NT2/D1 (cell line): ENCODE data around the gene ENOX1.

Experiments used
- DNase-seq: peaks from one replicate; pipeline ENCODE4 v3.0.0-alpha.2; 2011; ENCODE audit warnings: low read depth, low spot score
- H3K27me3 ChIP-seq: 2 replicates; pipeline ENCODE4 v1.6.0; 2011; ENCODE audit warnings: mild to moderate bottlenecking; ENCODE audit not compliant: insufficient read length, insufficient read depth
- H3K36me3 ChIP-seq: 2 replicates; pipeline ENCODE4 v1.6.1; 2011; ENCODE audit warnings: mild to moderate bottlenecking, low read length, mixed read lengths; ENCODE audit not compliant: insufficient read depth, insufficient read length
- H3K4me1 ChIP-seq: 2 replicates; pipeline ENCODE4 v1.5.1; 2011; ENCODE audit not compliant: insufficient read depth, insufficient read length
- H3K4me3 ChIP-seq: 2 replicates; pipeline ENCODE4 v1.5.1; 2011; ENCODE audit warnings: low read depth; ENCODE audit not compliant: insufficient read length
- H3K9ac ChIP-seq: 2 replicates; pipeline ENCODE4 v1.6.0; 2011; ENCODE audit warnings: low read depth; ENCODE audit not compliant: insufficient read length
- H3K9me3 ChIP-seq: 2 replicates; pipeline ENCODE4 v1.5.1; 2011; ENCODE audit warnings: mild to moderate bottlenecking, low read length; ENCODE audit not compliant: insufficient read depth
- SUZ12 ChIP-seq: IDR thresholded peaks from 2 replicates; pipeline ENCODE4 v1.6.1; 2011; ENCODE audit not compliant: insufficient read length, insufficient read depth; ENCODE audit errors: extremely low read depth
- YY1 ChIP-seq: IDR thresholded peaks from 2 replicates; pipeline ENCODE4 v1.6.1; 2011; ENCODE audit not compliant: insufficient read length, insufficient read depth
- ZNF274 ChIP-seq: IDR thresholded peaks from 2 replicates; pipeline ENCODE4 v1.6.1; 2011; ENCODE audit warnings: mild to moderate bottlenecking, low read depth, low read length

The ENOX1 gene

DNA sequence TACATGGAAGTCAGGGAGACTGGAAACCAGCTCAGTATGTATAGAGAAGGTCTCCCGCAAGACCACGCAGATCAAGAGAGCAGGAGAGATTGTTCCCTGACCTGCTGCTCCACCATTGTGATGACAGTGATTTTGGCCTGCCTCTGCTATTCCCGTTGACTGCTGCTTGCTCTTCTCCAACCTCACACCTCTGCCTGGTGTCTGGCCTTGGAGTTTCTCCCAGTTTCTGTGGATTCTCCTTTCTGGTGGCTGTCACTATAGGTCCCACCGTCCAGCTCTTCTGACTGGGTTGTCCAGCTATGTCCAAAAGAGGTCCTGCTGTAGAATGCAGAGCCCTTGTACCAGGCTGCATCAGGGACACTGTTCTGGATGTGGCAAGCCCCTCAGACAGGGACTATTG lies 591.7 kb downstream of the ENOX1 start:
- Histone ChIP-seq H3K4me1 (no peaks in the 10 kb centered on the region), H3K36me3 (no peaks in the 10 kb centered on the region), H3K9ac (no peak overlapping the region), H3K4me3 (no peak overlapping the region), H3K9me3 (peaks cover 3% of the 10 kb centered on the region; the same call in 1 of the 2 replicates), H3K27me3 (no peaks in the 10 kb centered on the region)
- TF ChIP-seq YY1 (no peak), SUZ12 (no peak), ZNF274 (no peak)
- no peak for DNase-seq

DNA sequence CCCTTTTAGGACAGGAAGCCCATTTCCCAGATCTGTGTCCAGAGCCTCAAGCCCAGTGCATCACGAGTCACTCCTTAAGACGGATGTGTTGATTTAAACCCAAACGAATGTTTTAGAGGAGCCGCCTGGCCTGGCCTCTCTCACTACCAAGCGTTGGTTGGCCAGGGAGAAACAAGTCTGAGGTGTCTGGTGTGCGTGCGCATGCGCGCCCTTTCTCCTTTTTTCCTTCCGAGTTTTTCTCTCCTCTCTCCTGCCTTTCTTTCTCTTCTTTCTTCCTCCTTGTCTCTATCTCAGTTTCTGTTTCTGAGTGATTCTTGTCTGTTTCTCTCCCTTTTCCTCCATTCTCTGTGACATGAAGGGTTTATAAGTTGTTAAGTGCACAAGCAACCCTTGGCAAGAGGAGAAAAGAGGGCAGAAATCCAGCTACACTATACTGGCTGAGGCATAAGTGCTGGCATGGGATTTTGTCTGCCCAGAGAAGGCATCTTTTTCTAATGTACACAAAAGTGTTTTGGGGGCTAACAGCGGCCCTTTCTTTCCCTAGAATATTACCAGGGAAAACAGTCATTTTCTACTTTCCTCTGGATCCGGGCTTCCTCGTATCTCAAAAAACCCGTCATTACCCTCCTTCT lies 592.9 kb downstream of the ENOX1 start:
- Histone ChIP-seq H3K27me3 (no peaks in the 10 kb centered on the region), H3K4me1 (no peaks in the 10 kb centered on the region), H3K4me3 (no peak overlapping the region), H3K9ac (no peak overlapping the region), H3K36me3 (no peaks in the 10 kb centered on the region), H3K9me3 (peaks cover 3% of the 10 kb centered on the region; the same call in 1 of the 2 replicates)
- DNase-seq = no peak
- TF ChIP-seq YY1 = no peak
- no peak for TF ChIP-seq ZNF274
- TF ChIP-seq SUZ12 = no peak

DNA sequence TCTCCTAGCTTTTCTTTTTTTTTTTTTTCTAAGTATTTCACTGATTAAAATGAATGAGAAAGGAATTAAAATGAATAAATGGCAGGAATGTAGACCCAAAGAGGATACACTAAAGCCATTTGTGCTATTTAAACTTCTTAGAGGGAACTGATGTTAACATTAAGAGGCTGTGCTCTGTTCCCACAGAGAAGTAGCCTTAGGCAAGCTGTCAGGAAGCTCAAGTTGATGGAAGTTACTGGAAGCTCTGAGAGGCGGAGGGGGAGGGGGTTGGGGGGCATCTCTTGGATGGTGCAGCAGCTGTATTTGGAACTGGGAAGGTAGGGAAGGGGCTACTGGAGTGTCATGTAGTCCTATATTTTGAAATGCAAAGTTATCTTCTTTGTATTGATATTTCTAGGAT lies 595.2 kb downstream of the ENOX1 start:
- H3K9me3 ChIP-seq = peaks cover 3% of the 10 kb centered on the region; the same call in 1 of the 2 replicates
- no peak for TF ChIP-seq YY1
- TF ChIP-seq ZNF274 = no peak
- no peak for TF ChIP-seq SUZ12
- H3K4me3 ChIP-seq = no peak overlapping the region
- H3K9ac ChIP-seq = no peak overlapping the region
- DNase-seq = peak; percentile 22
- no peaks in the 10 kb centered on the region for H3K4me1 ChIP-seq
- H3K27me3 ChIP-seq = no peaks in the 10 kb centered on the region
- H3K36me3 ChIP-seq = no peaks in the 10 kb centered on the region

- Histone ChIP-seq H3K27me3 (no peaks in the 10 kb centered on the region), H3K4me3 (no peak overlapping the region), H3K4me1 (no peaks in the 10 kb centered on the region), H3K36me3 (no peaks in the 10 kb centered on the region), H3K9me3 (peaks cover 8% of the 10 kb centered on the region; the same call in 1 of the 2 replicates), H3K9ac (no peak overlapping the region)
- no peak for TF ChIP-seq ZNF274
- TF ChIP-seq SUZ12 = no peak
- no peak for DNase-seq
These were observed 601.5 kb downstream of the ENOX1 start for GRCh38 chr13:43185226-43185625.

DNA sequence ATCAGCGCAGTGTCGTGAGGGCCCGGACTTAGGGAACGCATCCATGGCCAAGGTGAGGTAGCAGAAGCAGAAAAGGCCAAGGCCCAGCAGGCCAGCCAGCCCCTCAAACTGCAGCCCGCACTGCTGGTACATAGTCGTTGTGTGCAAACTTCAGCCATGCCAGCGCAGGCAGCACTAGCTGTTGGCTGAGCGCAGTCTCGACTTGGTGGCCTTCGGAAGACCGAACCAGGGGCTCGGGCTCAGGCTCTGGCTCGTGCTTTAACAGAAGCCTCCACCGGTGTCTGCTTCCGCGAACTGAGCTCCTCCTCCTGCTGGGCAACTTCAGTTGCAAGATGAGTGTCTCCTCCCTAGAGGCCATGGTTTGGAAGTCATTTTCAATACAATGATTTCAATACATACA lies 605.9 kb downstream of the ENOX1 start:
- Histone ChIP-seq H3K27me3 (no peaks in the 10 kb centered on the region), H3K36me3 (no peaks in the 10 kb centered on the region), H3K9me3 (peaks cover 12% of the 10 kb centered on the region), H3K4me3 (no peak overlapping the region), H3K9ac (no peak overlapping the region), H3K4me1 (no peaks in the 10 kb centered on the region)
- no peak for TF ChIP-seq SUZ12
- no peak for TF ChIP-seq YY1
- TF ChIP-seq ZNF274 = no peak
- no peak for DNase-seq

- no peaks in the 10 kb centered on the region for H3K36me3 ChIP-seq
These were observed 606.6 kb downstream of the ENOX1 start for GRCh38 chr13:43180036-43180660.

GRCh38 chr13:43171489-43171888 lies 615.3 kb downstream of the ENOX1 start:
- no peaks in the 10 kb centered on the region; the same call in 1 of the 2 replicates for H3K9me3 ChIP-seq
- no peaks in the 10 kb centered on the region for H3K27me3 ChIP-seq
- H3K4me3 ChIP-seq = no peak overlapping the region
- no peak for DNase-seq
- no peaks in the 10 kb centered on the region for H3K36me3 ChIP-seq
- H3K9ac ChIP-seq = no peak overlapping the region
- H3K4me1 ChIP-seq = no peaks in the 10 kb centered on the region
- TF ChIP-seq YY1 (no peak), ZNF274 (no peak), SUZ12 (no peak)

More at GRCh38 chr13:43180036-43180660, 606.6 kb downstream of the ENOX1 start:
- DNase-seq = no peak
- H3K9ac ChIP-seq = no peak overlapping the region
- TF ChIP-seq ZNF274 (no peak), SUZ12 (no peak), YY1 (no peak)
- H3K9me3 ChIP-seq = peaks cover 12% of the 10 kb centered on the region
- H3K4me1 ChIP-seq = no peaks in the 10 kb centered on the region
- H3K27me3 ChIP-seq = no peaks in the 10 kb centered on the region
- H3K4me3 ChIP-seq = no peak overlapping the region
